Measurements from ENCODE around the gene SGCA.

Gene SGCA

GRCh38 chr17:50194934-50195865 is 29.4 kb downstream of the SGCA start:
- no peak for DNase-seq (ENCODE audit: low read depth)

GRCh38 chr17:50196036-50196435 is 30.2 kb downstream of the SGCA start:
- DNase-seq (ENCODE audit: low read depth): no peak

- no peak for DNase-seq (ENCODE audit: low read depth)
These were observed 31.0 kb downstream of the SGCA start for GRCh38 chr17:50196826-50197225.

- DNase-seq (ENCODE audit: low read depth): peak; percentile 35
These were observed 32.3 kb downstream of the SGCA start for GRCh38 chr17:50198026-50198669.

- no peak for DNase-seq (ENCODE audit: low read depth)
These were observed 33.5 kb downstream of the SGCA start for GRCh38 chr17:50199211-50199802.

GRCh38 chr17:50199803-50200456 is 34.1 kb downstream of the SGCA start:
- DNase-seq (ENCODE audit: low read depth): peak; percentile 46

GRCh38 chr17:50200457-50201275 is 34.9 kb downstream of the SGCA start:
- peak; percentile 72 for DNase-seq (ENCODE audit: low read depth)

GRCh38 chr17:50201276-50201854 is 35.6 kb downstream of the SGCA start, which contains the start of gene COL1A1:
TSS of gene COL1A1 (minus strand) at chr17:50201631. CDS start at chr17:50201513, 118 bp downstream.
- DNase-seq (ENCODE audit: low read depth): no peak

GRCh38 chr17:50203086-50203485 is 37.3 kb downstream of the SGCA start:
- no peak for DNase-seq (ENCODE audit: low read depth)

GRCh38 chr17:50203604-50204345 is 38.0 kb downstream of the SGCA start:
- DNase-seq (ENCODE audit: low read depth): no peak

GRCh38 chr17:50204431-50204830 is 38.6 kb downstream of the SGCA start:
- DNase-seq (ENCODE audit: low read depth): no peak

GRCh38 chr17:50205111-50205962 is 39.5 kb downstream of the SGCA start:
- no peak for DNase-seq (ENCODE audit: low read depth)

GRCh38 chr17:50205963-50206505 is 40.2 kb downstream of the SGCA start:
- DNase-seq (ENCODE audit: low read depth): no peak

- DNase-seq (ENCODE audit: low read depth): no peak
These were observed 40.9 kb downstream of the SGCA start for GRCh38 chr17:50206604-50207293.

GRCh38 chr17:50207315-50207714 is 41.5 kb downstream of the SGCA start:
- no peak for DNase-seq (ENCODE audit: low read depth)

GRCh38 chr17:50207792-50208567 is 42.2 kb downstream of the SGCA start:
- DNase-seq (ENCODE audit: low read depth): no peak

- DNase-seq (ENCODE audit: low read depth): no peak
These were observed 42.8 kb downstream of the SGCA start for GRCh38 chr17:50208611-50209061.

GRCh38 chr17:50209133-50209471 is 43.3 kb downstream of the SGCA start:
- DNase-seq (ENCODE audit: low read depth): no peak

Measured in activated T-cell treated with anti-CD3 and anti-CD28 coated beads for 24 hours (primary cell).